K562 (cell line): ENCODE data around the gene SIRT2. TPM values are rescaled to one million over a fixed set of nuclear protein-coding genes. Genes with fewer than 3 reads are reported as not detected.

Experiments
- BMI1 ChIP-seq: fragments of 150-350 bp; IDR thresholded peaks from 2 replicates; pipeline ENCODE4 v1.6.1; 2014; ENCODE audit warnings: low read length
- CHD1 ChIP-seq: fragments of 200-600 bp; sonication (generic); IDR thresholded peaks from one replicate; pipeline ENCODE4 v1.6.1; 2012; ENCODE audit warnings: mild to moderate bottlenecking, moderate library complexity, low read length, inconsistent platforms
- FOXK1 ChIP-seq: sonication (generic); formaldehyde crosslinking; IDR thresholded peaks from 2 replicates; pipeline ENCODE4 v1.8.0; 2022; ENCODE audit warnings: missing genetic modification reagents, mild to moderate bottlenecking, borderline replicate concordance
- GABPB2 ChIP-seq: fragments of 250-450 bp; sonication (Bioruptor Pico); conservative IDR thresholded peaks from 2 replicates; pipeline ENCODE4 v1.5.1; 2021; ENCODE audit warnings: mild to moderate bottlenecking
- GTF2A2 ChIP-seq: IDR thresholded peaks from 2 replicates; pipeline ENCODE4 v1.6.1; 2016; ENCODE audit warnings: mild to moderate bottlenecking, missing genetic modification characterization, missing compliant biosample characterization
- GTF2F1 ChIP-seq: IDR thresholded peaks from 2 replicates; pipeline ENCODE4 v1.6.1; 2011; ENCODE audit warnings: low read depth, low read length, improper control_type of control experiment
- HLTF ChIP-seq: fragments of 450-650 bp; IDR thresholded peaks from 2 replicates; pipeline ENCODE4 v1.6.1; 2016
- JUND ChIP-seq, 2 experiments: IDR thresholded peaks; 2 replicates in 1 of 2; 3 replicates in 1 of 2; pipeline ENCODE4 v1.6.1; 2011; ENCODE audit warnings: borderline replicate concordance in 2 of 2, low read depth in 2 of 2, low read length in 2 of 2, improper control_type of control experiment in 1 of 2, missing biosample characterization in 1 of 2, missing genetic modification characterization in 1 of 2, missing genetic modification reagents in 1 of 2
- PCBP1 ChIP-seq: fragments of 200-400 bp; formaldehyde crosslinking; IDR thresholded peaks from 2 replicates; pipeline ENCODE4 v1.6.1; 2018; ENCODE audit warnings: mild to moderate bottlenecking, low read depth, low read length; ENCODE audit not compliant: poor library complexity, severe bottlenecking
- PTTG1 ChIP-seq: fragments of 450-650 bp; IDR thresholded peaks from 2 replicates; pipeline ENCODE4 v1.6.1; 2016; ENCODE audit warnings: low read depth, mild to moderate bottlenecking, missing genetic modification characterization, missing compliant biosample characterization
- SNIP1 ChIP-seq: fragments of 450-650 bp; IDR thresholded peaks from 2 replicates; pipeline ENCODE4 v1.7.1; 2017; ENCODE audit warnings: low read depth, mild to moderate bottlenecking
- ZBTB33 ChIP-seq: sonication (generic); formaldehyde crosslinking; IDR thresholded peaks from 2 replicates; pipeline ENCODE4 v1.8.1; 2023; ENCODE audit warnings: mild to moderate bottlenecking, missing genetic modification reagents
- ZNF133 ChIP-seq: fragments of 250-450 bp; sonication (Bioruptor Pico); IDR thresholded peaks from 2 replicates; pipeline ENCODE4 v1.4.0; 2020; ENCODE audit warnings: mild to moderate bottlenecking
- ZNF165 ChIP-seq: fragments of 250-450 bp; sonication (Bioruptor Pico); IDR thresholded peaks from 2 replicates; pipeline ENCODE4 v1.4.0; 2020; ENCODE audit warnings: borderline replicate concordance
- ZNF239 ChIP-seq: fragments of 250-450 bp; sonication (Bioruptor Pico); IDR thresholded peaks from 2 replicates; pipeline ENCODE4 v1.4.0; 2020; ENCODE audit warnings: mild to moderate bottlenecking
- ZNF253 ChIP-seq: fragments of 250-450 bp; sonication (Bioruptor Pico); conservative IDR thresholded peaks from 2 replicates; pipeline ENCODE4 v1.6.1; 2021; ENCODE audit warnings: mild to moderate bottlenecking
- ZNF696 ChIP-seq: fragments of 250-450 bp; sonication (Bioruptor Pico); conservative IDR thresholded peaks from 2 replicates; pipeline ENCODE4 v1.4.0; 2020; ENCODE audit warnings: mild to moderate bottlenecking, moderate library complexity
- polyA plus RNA-seq, 8 experiments: library from polyadenylated mRNA; depleted of rRNA in 4 of 8; stranded (reverse) in 5 of 8; unstranded in 3 of 8; fragments of >200 nt; fragmentation: Nextera tagmentation in 2 of 8; fragmentation: Illumina TruSeq in 1 of 8; extraction: Ambion mirVana in 2 of 8; extraction: Trizol in 1 of 8; gene quantifications; 2 replicates each; pipeline versions ENCODE4 v1.2.1 to v1.2.3, GENCODE V29; 2011 to 2014; ENCODE audit warnings: inconsistent platforms in 1 of 8, missing spikeins in 1 of 8
- total RNA-seq, 7 experiments: library from RNA; depleted of rRNA in 6 of 7; stranded (reverse); fragments of >200 nt in 6 of 7; fragmentation: Illumina TruSeq in 2 of 7; extraction: Trizol in 2 of 7; gene quantifications; 2 replicates each; pipeline versions ENCODE4 v1.2.1 to v1.2.3, GENCODE V29; 2011 to 2021; ENCODE audit warnings: low replicate concordance in 1 of 7
- TF ChIP-seq, protein P1 (sequence below): fragments of 450-650 bp; IDR thresholded peaks from 2 replicates; pipeline ENCODE4 v1.6.1; 2017; ENCODE audit warnings: antibody characterized with exemption, mild to moderate bottlenecking
- TF ChIP-seq, protein P2 (sequence below): IDR thresholded peaks from 2 replicates; pipeline ENCODE4 v1.6.1; 2011; ENCODE audit warnings: borderline replicate concordance, low read depth, mild to moderate bottlenecking, moderate library complexity, low read length; ENCODE audit not compliant: insufficient read depth, poor library complexity, severe bottlenecking

The SIRT2 gene
- total and polyA plus RNA-seq, 9 of the 15 experiments (the other 6 are each of a cell fraction or from before 2014, with no cell fraction given) = 2.3 to 35.2 (median 22.9) TPM

GRCh38 chr19:38850976-38851621, 48.3 kb downstream of the SIRT2 start (continued):
- TF ChIP-seq, protein P1, sequence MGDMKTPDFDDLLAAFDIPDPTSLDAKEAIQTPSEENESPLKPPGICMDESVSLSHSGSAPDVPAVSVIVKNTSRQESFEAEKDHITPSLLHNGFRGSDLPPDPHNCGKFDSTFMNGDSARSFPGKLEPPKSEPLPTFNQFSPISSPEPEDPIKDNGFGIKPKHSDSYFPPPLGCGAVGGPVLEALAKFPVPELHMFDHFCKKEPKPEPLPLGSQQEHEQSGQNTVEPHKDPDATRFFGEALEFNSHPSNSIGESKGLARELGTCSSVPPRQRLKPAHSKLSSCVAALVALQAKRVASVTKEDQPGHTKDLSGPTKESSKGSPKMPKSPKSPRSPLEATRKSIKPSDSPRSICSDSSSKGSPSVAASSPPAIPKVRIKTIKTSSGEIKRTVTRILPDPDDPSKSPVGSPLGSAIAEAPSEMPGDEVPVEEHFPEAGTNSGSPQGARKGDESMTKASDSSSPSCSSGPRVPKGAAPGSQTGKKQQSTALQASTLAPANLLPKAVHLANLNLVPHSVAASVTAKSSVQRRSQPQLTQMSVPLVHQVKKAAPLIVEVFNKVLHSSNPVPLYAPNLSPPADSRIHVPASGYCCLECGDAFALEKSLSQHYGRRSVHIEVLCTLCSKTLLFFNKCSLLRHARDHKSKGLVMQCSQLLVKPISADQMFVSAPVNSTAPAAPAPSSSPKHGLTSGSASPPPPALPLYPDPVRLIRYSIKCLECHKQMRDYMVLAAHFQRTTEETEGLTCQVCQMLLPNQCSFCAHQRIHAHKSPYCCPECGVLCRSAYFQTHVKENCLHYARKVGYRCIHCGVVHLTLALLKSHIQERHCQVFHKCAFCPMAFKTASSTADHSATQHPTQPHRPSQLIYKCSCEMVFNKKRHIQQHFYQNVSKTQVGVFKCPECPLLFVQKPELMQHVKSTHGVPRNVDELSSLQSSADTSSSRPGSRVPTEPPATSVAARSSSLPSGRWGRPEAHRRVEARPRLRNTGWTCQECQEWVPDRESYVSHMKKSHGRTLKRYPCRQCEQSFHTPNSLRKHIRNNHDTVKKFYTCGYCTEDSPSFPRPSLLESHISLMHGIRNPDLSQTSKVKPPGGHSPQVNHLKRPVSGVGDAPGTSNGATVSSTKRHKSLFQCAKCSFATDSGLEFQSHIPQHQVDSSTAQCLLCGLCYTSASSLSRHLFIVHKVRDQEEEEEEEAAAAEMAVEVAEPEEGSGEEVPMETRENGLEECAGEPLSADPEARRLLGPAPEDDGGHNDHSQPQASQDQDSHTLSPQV = no peak
- TF ChIP-seq FOXK1 (CRISPR knock-in tag) = peak; percentile 76; the same call in 1 of the 2 replicates
- no peak for TF ChIP-seq ZNF253
- TF ChIP-seq JUND (IDR thresholded peaks at IDR 0.05; ENCODE audit: borderline replicate concordance, low read depth, low read length) = no peak
- no peak for TF ChIP-seq JUND (tag; IDR thresholded peaks at IDR 0.05; ENCODE audit: borderline replicate concordance, low read depth, low read length)
- TF ChIP-seq PCBP1 = peak; percentile 49
- TF ChIP-seq GTF2A2 (tag) = no peak
- TF ChIP-seq GABPB2 (CRISPR knock-in tag) = no peak
- TF ChIP-seq GTF2F1 = no peak
- TF ChIP-seq ZBTB33 (CRISPR knock-in tag) = no peak
- TF ChIP-seq ZNF165 (CRISPR knock-in tag) = no peak
- TF ChIP-seq BMI1 = no peak
- TF ChIP-seq ZNF133 (CRISPR knock-in tag) = no peak
- TF ChIP-seq, protein P2, sequence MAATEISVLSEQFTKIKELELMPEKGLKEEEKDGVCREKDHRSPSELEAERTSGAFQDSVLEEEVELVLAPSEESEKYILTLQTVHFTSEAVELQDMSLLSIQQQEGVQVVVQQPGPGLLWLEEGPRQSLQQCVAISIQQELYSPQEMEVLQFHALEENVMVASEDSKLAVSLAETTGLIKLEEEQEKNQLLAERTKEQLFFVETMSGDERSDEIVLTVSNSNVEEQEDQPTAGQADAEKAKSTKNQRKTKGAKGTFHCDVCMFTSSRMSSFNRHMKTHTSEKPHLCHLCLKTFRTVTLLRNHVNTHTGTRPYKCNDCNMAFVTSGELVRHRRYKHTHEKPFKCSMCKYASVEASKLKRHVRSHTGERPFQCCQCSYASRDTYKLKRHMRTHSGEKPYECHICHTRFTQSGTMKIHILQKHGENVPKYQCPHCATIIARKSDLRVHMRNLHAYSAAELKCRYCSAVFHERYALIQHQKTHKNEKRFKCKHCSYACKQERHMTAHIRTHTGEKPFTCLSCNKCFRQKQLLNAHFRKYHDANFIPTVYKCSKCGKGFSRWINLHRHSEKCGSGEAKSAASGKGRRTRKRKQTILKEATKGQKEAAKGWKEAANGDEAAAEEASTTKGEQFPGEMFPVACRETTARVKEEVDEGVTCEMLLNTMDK = no peak
- TF ChIP-seq CHD1 = peak; percentile 17
- TF ChIP-seq PTTG1 (tag) = no peak
- TF ChIP-seq ZNF239 (CRISPR knock-in tag) = no peak
- TF ChIP-seq HLTF = no peak
- TF ChIP-seq SNIP1 = no peak
- TF ChIP-seq ZNF696 (CRISPR knock-in tag) = no peak
